HG02885 (cell line): ENCODE data around the gene SLCO1C1.

Experiments used
- ATAC-seq: cut with Tn5 transposase; IDR thresholded peaks from one replicate; pipeline ENCODE4 v1.9.1; 2021; ENCODE audit warnings: mild to moderate bottlenecking; ENCODE audit not compliant: unreplicated experiment, poor library complexity

The SLCO1C1 gene

DNA sequence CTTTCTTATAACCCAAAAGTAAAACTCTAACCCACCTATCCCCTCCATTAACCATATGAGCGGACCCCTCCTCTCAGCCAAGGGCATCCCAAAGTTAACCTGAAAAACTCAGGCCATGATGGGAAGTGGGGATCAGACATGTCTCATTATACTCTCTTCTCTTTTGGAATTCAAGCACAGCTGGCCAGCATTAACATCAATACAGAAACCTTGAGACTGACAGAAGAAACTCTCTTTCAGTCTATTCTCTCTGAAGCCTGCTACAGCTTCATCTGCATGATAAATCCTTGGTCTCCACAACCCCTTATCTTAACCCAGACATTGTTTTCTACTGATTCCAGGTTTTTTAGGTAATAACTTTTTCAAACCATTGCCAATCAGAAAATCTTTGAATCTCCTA is 97.8 kb downstream of the SLCO1C1 start:
- ATAC-seq, result no peak

DNA sequence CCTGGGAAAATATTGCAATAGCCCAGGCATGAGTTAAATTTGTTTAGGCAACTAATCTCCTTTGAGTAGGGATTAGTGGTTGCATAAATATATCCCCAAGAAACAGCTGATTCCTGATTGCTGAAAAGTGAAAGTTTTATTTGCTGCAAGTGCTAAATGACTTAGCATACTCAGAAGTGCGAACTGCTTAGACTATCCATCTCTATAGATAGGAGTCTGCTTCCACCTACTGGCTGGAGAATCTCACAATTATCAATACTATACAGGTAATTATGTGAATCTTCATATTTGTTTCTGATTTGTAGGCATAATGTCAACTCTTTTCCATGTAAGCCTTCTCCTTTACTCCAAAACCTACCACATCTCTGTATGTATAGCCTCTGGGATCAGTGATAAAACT is 103.4 kb downstream of the SLCO1C1 start:
- no peak for ATAC-seq

DNA sequence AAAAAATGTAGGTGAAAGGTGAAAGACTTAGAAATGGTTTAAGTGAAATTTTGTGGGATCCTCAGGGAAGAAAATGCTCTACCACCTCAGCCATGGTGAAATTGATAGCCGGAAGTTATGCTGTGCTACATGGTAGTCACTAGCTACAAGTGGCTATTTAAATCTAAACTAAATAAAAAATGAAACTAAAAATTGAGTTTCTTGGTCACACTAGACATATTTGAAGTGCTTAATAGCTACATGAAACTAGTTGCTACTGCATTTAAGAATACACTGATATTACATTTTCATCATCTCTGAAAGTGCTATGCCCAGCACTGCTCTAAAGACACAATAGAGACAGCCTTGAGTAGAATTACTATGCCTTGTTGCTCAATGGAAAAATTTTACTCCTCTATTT is 105.0 kb downstream of the SLCO1C1 start:
- ATAC-seq, result no peak

DNA sequence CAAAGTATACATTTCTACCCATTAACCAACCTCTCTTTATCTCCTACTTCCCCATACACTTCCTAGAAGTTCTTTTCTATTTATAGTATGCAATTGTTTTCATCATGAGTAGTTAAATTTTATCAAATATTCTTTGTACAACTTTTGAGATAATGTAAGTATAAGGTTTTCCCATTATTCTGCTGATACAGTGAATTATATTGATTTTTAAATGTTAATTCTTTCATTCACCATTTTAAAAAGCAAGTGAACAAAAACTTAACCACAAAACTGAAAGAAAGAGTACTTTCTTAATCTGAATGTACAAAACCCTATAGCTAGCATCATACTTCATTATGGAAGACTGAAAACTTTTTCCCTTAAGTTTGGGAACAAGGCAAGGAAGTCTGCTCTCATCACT is 105.9 kb downstream of the SLCO1C1 start:
- no peak for ATAC-seq
